ENCODE results near the gene EIF2B1. TPM values are rescaled to one million over a fixed set of nuclear protein-coding genes. Genes with fewer than 3 reads are reported as not detected.

The EIF2B1 gene
- total and polyA plus RNA-seq, 9 of the 15 experiments (the other 6 are each of a cell fraction or from before 2014, with no cell fraction given) = 35.7 to 195 (median 67.8) TPM

DNA sequence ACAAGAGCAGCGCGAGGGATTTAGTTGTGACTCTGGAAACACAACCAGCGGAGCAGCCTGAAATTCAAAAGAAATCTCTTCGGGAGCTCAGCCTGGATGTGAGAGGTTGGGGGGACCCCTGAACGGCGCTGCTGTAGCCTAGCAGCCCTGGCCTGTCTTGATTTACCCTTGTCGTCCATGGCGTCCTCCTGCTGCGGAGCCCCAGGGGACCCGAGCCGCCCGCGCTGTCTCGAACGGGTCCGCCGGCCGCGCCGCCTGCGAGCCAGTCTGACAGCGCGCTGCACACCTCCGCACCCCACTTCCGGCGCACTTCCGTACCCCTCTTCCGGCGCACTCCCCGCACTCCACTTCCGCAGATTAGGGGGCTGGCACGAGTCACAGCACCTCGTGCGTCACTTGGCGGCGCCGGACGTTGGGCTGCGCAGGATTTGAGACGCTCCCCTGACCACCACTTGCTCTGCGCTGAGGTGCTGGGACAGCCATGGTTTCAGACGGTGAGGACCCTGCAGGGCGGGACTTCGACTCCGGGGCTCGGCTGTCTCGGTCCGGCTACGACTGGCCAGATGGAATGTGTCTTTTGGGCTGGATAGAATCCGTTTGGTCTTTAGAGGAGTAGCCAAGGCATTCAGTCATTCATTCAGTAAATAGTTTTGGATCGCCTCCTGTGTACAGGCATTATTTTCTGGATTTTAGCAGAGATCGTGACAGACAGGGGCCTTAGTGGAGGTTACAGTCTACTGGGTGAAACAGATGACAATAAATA, at the start of gene EIF2B1, which contains the start of gene GTF2H3 (continued):
- TF ChIP-seq, protein P1, sequence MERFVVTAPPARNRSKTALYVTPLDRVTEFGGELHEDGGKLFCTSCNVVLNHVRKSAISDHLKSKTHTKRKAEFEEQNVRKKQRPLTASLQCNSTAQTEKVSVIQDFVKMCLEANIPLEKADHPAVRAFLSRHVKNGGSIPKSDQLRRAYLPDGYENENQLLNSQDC (CRISPR knock-in tag; IDR thresholded peaks at IDR 0.05) = no peak
- TF ChIP-seq ZFP36 (IDR thresholded peaks at IDR 0.05; ENCODE audit: low read depth, low read length, partially characterized antibody) (no peak), ZC3H8 (IDR thresholded peaks at IDR 0.05) (no peak), MCM7 (IDR thresholded peaks at IDR 0.05) (no peak), SUPT5H (IDR thresholded peaks at IDR 0.05) (peak; percentile 98), MYBL2 (IDR thresholded peaks at IDR 0.05; ENCODE audit: low read depth) (no peak), MYBL2 (CRISPR knock-in tag; IDR thresholded peaks at IDR 0.05; ENCODE audit: borderline replicate concordance) (no peak), MBD2 (IDR thresholded peaks at IDR 0.05; ENCODE audit: borderline replicate concordance, low read depth) (peak; percentile 88), FOXK1 (CRISPR knock-in tag; IDR thresholded peaks at IDR 0.05; ENCODE audit: borderline replicate concordance) (no peak; the same call in 1 of the 2 replicates), MYNN (IDR thresholded peaks at IDR 0.05) (peak; percentile 57; the same call in 1 of the 2 replicates), MYNN (CRISPR knock-in tag; IDR thresholded peaks at IDR 0.05) (no peak), ZFP30 (CRISPR knock-in tag; IDR thresholded peaks at IDR 0.05; ENCODE audit: borderline replicate concordance) (no peak), HNRNPLL (IDR thresholded peaks at IDR 0.05; ENCODE audit: low read depth, low read length, poor library complexity, severe bottlenecking) (peak; percentile 75), ZBTB5 (IDR thresholded peaks at IDR 0.05) (peak; percentile 61), ZNF830 (CRISPR knock-in tag; IDR thresholded peaks at IDR 0.05) (no peak), MIER1 (IDR thresholded peaks at IDR 0.05; ENCODE audit: low read depth) (no peak), PCBP1 (IDR thresholded peaks at IDR 0.05; ENCODE audit: low read depth, low read length, poor library complexity, severe bottlenecking) (peak; percentile 98), HNRNPH1 (optimal IDR thresholded peaks at IDR 0.05; ENCODE audit: low read depth, low read length) (no peak), JUN (IDR thresholded peaks at IDR 0.05; ENCODE audit: borderline replicate concordance, low read depth, low read length) (peak; percentile 92), JUN (CRISPR knock-in tag; IDR thresholded peaks at IDR 0.05; ENCODE audit: borderline replicate concordance) (no peak)
- TF ChIP-seq, protein P2, sequence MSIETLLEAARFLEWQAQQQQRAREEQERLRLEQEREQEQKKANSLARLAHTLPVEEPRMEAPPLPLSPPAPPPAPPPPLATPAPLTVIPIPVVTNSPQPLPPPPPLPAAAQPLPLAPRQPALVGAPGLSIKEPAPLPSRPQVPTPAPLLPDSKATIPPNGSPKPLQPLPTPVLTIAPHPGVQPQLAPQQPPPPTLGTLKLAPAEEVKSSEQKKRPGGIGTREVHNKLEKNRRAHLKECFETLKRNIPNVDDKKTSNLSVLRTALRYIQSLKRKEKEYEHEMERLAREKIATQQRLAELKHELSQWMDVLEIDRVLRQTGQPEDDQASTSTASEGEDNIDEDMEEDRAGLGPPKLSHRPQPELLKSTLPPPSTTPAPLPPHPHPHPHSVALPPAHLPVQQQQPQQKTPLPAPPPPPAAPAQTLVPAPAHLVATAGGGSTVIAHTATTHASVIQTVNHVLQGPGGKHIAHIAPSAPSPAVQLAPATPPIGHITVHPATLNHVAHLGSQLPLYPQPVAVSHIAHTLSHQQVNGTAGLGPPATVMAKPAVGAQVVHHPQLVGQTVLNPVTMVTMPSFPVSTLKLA (conservative IDR thresholded peaks at IDR 0.05) = peak; percentile 98 to 99
- TF ChIP-seq, protein P3, sequence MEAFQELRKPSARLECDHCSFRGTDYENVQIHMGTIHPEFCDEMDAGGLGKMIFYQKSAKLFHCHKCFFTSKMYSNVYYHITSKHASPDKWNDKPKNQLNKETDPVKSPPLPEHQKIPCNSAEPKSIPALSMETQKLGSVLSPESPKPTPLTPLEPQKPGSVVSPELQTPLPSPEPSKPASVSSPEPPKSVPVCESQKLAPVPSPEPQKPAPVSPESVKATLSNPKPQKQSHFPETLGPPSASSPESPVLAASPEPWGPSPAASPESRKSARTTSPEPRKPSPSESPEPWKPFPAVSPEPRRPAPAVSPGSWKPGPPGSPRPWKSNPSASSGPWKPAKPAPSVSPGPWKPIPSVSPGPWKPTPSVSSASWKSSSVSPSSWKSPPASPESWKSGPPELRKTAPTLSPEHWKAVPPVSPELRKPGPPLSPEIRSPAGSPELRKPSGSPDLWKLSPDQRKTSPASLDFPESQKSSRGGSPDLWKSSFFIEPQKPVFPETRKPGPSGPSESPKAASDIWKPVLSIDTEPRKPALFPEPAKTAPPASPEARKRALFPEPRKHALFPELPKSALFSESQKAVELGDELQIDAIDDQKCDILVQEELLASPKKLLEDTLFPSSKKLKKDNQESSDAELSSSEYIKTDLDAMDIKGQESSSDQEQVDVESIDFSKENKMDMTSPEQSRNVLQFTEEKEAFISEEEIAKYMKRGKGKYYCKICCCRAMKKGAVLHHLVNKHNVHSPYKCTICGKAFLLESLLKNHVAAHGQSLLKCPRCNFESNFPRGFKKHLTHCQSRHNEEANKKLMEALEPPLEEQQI (IDR thresholded peaks at IDR 0.05) = no peak
- TF ChIP-seq, protein P4, sequence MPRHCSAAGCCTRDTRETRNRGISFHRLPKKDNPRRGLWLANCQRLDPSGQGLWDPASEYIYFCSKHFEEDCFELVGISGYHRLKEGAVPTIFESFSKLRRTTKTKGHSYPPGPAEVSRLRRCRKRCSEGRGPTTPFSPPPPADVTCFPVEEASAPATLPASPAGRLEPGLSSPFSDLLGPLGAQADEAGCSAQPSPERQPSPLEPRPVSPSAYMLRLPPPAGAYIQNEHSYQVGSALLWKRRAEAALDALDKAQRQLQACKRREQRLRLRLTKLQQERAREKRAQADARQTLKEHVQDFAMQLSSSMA (CRISPR knock-in tag; IDR thresholded peaks at IDR 0.05) = no peak
